Kidney capillary endothelial cell (primary cell): ENCODE data around the gene HS1BP3.
A peak's percentile ranks its signal among the peaks of the same experiment; 100 is the strongest.

Experiments
- DNase-seq: peaks from one replicate; pipeline ENCODE4 v3.0.0-alpha.2; 2018; ENCODE audit warnings: low spot score

The HS1BP3 gene

DNA sequence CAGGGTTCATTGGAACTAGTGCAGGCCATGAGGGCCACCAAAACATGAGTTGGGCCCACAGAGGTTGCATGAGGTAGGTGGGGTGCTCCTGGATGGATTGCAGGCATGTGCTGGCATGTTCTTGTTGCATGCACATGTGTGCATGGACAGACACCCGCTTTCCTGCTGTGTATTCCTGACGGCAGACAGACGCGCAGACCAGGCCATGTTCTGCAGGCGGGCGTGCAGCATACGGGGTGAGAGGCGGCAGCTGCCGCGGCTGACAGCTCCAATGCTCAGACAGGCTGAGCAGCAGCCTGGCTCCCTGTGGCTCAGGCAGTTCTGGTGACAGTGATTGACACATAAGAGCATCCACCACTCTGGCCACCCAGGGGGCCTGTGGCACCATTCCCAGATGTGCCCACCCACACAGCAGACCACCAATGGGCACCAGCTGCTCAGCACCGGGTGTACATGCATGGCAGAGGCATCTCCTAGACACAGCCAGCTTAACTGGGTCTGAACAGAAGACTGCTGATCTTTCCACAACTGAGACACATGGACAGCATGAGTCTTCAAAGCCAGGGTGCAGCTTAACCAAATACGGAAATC is 21.2 kb downstream of the HS1BP3 start:
- DNase-seq, result no peak

GRCh38 chr2:20629181-20629580 is 21.7 kb downstream of the HS1BP3 start:
- no peak for DNase-seq

- DNase-seq, result no peak
Measured at GRCh38 chr2:20627712-20628380, 23.1 kb downstream of the HS1BP3 start.

GRCh38 chr2:20626698-20627513 is 24.0 kb downstream of the HS1BP3 start:
- DNase-seq, result no peak

DNA sequence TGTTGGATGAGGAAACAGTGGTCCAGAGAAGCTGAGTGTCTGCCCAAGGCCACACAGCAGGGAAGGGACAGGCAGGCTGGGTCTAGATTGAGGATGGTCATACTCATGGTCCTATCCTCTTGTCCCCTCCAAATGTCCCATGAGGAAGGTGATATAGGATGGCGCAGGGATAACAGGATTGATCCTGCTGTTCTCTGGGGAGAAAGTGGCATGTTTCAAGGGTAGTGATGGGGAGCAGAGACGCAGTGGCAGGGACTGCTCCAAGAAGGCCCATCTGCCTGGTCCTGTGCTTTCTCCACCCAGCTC is 24.6 kb downstream of the HS1BP3 start:
- no peak for DNase-seq

DNA sequence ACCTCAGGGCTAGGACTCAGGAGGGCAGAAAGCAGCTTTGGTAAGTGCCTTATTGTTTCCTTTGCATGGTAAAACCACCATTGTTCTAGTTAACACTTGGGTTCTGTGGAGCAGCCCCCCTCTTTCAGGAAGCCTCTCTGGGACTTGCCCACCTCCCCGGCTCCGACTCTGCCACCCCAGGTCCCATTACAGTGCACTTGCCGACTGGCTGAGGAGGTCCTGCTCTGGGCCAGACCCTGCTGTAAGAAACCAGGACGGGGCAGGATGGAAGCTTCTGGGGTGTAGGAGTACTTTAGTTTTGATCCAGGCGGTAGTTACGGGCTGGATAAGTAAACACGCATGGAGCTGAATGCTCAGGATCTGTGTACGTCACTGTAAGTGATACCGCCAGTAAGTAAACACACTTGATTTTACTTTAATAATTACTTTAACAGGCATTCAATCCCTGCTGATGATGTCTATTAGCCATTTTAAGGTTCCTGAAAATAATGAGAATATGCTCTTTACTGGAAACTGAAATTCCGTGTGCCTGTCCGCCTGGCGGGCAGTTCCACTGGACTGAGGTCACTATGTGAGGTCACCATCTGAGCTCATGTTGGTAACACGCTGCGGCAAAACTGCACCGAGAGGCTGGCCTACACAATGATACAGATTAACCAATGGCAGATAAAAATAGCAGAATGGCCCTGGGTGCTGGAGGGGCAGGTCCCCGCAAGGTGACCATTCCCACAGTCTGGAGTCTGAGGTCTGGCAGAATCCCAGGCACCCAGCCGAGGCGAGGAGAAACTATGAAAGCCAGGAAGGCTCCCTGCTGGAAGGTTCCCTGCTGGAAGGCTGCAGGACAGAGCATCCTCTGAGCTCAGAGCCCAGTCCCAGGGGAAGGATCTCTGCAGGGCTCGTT is 25.2 kb downstream of the HS1BP3 start:
- no peak for DNase-seq

- DNase-seq, result no peak
Measured at GRCh38 chr2:20624884-20625485, 25.9 kb downstream of the HS1BP3 start.

DNA sequence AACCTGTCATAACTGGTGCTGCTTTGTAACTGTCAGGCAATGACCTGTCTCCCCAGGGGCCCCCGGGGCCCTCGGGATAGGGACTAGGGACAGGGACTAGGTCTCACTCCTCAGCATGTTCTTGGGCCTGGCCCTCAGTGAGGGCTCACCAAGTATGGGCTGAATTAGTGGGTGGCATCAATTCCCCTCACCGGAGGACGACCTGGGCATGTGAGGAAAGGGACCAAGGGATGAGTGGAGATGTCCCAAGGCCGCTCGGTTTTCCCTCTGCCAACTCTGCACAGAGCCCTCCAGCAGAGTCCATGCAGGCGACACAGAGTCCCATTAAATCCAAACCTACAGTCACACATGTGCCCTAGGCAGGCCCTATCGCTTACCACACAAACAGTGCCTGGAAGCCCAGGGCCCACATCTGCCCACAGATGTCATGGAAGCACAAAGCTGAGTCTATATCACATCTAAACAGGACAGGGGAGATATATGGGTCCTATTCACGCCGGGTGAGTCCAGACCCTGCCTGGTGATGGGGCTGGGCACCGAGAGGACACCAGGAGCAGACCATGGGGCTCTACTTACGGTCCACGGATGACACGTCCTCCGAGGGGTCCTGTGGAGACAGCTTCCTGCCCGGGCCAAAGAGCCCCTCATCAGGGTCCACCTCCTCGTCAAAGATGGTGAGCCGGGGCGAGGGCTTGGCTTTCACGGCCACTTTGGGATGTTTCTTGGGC is 26.6 kb downstream of the HS1BP3 start:
- no peak for DNase-seq

DNA sequence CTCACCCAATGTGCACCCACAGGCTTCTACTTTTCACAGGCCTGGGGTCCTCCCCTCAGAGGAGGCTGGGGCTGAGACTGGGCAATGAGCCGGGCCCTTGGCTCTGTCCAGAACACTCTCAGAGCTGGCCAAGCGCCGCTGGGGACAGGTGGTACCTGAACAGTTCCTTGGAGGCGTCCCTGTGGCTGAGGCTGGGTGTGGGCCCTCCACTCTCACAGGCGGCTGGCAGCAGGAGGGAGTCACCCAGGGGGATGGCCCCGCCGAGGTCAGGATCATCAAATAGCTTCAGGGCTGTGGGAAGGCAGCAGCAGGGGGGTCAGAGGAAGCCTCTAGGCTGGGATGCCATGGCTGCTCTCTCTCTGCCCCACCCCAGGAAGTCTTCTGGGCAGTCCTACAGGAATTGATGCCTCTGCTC is 27.1 kb downstream of the HS1BP3 start:
- DNase-seq, result no peak

GRCh38 chr2:20623241-20623640 is 27.7 kb downstream of the HS1BP3 start:
- no peak for DNase-seq

DNA sequence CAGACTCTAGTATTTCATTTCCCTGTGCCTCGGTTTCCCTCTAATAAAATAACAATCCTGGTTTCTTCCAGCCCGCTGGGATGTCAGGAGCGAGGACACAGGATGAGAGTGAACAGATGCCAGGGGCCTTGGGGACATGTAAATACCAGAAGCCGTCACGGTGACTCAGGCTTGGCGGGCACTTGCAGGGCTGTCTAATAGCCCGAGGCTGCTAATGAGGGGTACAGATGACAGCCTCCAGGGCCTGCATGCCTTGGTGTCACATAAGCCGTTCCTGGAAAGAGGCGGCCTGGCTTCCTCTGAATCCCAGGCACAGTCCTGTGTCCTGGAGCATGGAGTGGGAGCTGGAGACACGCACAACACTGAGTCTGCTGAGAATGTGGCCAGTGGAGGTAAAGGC is 28.2 kb downstream of the HS1BP3 start:
- no peak for DNase-seq

GRCh38 chr2:20622296-20622686 is 28.6 kb downstream of the HS1BP3 start:
- no peak for DNase-seq

DNA sequence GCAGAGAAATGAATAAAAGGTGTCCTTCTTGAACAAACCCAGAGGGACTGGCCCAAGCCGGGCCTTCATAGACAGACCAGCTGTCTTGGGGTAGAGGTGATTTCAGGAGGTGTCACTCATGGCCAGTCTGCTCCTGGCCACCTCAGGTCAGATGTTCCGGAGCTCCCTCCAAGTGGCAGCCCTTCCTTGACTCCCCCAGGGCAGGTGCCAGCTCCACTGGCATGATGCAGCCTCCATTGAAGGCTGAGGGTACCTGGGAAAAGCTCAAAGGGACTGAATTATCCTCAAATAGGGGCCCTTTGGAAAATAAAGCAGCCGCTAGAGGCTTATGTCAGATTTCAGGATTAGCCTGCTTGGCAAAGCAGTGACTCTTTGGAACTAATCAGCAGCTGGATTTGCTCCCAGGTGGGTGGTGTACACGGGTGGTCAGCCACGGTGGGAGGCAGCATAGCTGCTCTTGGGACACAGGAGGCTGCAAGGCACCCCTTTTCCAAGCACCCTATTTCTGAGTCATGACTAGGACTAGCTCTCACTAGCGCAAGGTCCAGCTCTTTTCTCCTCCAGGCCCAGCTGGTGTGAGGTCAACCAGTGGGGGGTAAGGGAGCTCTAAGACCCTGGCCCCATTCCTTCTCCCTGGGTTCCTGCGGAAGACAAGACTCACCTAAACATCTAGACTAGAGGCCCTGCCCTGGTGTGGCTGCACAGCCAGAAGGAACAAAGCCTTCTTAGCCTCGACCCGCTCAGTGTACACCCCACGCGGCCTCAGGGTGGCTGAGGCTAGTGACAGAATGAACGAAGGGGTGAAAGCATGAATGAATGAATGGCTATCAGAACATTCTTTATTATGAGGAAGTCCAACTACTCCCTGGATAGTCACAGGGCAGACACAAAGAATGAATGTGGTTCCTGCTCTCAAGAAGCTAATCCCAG is 29.3 kb downstream of the HS1BP3 start:
- DNase-seq, result no peak

- no peak for DNase-seq
Measured at GRCh38 chr2:20620696-20621365, 30.1 kb downstream of the HS1BP3 start.

- no peak for DNase-seq
Measured at GRCh38 chr2:20620271-20620681, 30.6 kb downstream of the HS1BP3 start.

- DNase-seq, result no peak
Measured at GRCh38 chr2:20619624-20620024, 31.3 kb downstream of the HS1BP3 start.

DNA sequence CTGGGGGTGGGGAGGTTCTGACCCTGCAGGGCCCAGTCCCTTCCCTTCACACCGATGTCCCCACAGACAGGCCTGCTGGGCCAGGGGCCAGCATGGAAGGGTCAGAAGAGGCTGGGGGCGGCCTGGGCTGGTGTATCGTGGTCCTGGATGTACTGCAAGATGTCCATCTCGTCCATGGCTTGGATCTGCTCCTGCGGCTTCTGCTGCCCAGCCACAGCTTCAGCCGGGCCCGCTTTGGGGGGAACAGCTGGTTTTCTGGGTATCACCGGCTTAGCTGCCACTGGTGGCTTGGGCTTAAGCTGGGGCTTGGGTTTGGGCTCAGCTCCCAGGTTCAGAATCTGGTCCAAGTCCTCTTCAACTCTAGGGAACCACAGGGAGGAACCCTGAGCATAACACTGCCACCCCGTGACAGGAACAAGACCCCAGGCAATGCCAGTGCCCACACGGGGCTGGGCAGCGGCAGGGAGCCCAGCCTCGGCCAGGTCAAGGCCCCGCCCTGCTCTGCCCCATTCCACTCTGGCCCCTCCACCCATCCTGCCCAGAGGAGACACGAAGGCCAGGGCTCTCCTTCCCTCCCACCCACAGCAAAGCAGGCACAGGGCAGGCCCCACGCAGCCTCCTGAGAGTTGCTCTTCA is 31.9 kb downstream of the HS1BP3 start:
- DNase-seq, result no peak

DNA sequence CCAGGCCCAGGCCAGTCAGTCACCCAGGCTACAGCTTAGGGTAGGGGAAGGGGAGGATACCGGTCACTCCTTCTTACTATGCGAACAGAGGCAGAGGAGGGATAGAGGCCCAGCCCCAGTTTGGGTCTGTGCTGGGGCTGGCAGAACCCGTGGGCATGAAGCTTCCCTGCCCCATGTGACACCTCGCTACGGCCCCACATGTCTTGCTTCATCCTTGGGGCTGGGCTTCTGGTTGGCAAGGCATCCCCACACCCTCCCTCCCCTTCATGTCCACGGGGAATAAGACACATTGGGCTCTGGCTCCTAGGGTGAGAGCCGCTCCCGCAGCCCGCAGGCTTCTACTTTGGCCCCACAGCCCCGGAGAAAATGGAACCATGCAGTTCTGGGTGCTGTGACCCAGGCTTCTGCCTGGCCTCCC is 32.4 kb downstream of the HS1BP3 start:
- no peak for DNase-seq

GRCh38 chr2:20617892-20618467 is 32.9 kb downstream of the HS1BP3 start:
- DNase-seq, result peak; percentile 91
